H9 (cell line): ENCODE data around the gene TNFSF8. TPM values are rescaled to one million over a fixed set of nuclear protein-coding genes. Genes with fewer than 3 reads are reported as not detected.

Source experiments
- DNase-seq: peaks from one replicate; pipeline ENCODE4 v3.0.0-alpha.2; 2017
- H2AFZ ChIP-seq: one replicate; pipeline ENCODE4 v1.6.1; 2013; ENCODE audit warnings: mild to moderate bottlenecking, low read length, control low read depth, moderate library complexity
- H2AK5ac ChIP-seq: 2 replicates; pipeline ENCODE4 v1.6.1; 2013; ENCODE audit warnings: low read length, control low read depth, mixed read lengths; ENCODE audit not compliant: insufficient read length
- H2BK120ac ChIP-seq: one replicate; pipeline ENCODE4 v1.6.1; 2013; ENCODE audit warnings: low read depth, mild to moderate bottlenecking, low read length, control low read depth, inconsistent platforms; ENCODE audit not compliant: poor library complexity, severe bottlenecking
- H2BK12ac ChIP-seq: 2 replicates; pipeline ENCODE4 v1.6.1; 2013; ENCODE audit warnings: low read length, control low read depth, mixed read lengths, low read depth; ENCODE audit not compliant: insufficient read length
- H2BK15ac ChIP-seq: 2 replicates; pipeline ENCODE4 v1.6.1; 2013; ENCODE audit warnings: low read depth, low read length, control low read depth
- H2BK20ac ChIP-seq: one replicate; pipeline ENCODE4 v1.6.1; 2013; ENCODE audit warnings: low read depth, mild to moderate bottlenecking, low read length, control low read depth, inconsistent platforms; ENCODE audit not compliant: poor library complexity, severe bottlenecking
- H2BK5ac ChIP-seq: 2 replicates; pipeline ENCODE4 v1.6.1; 2013; ENCODE audit warnings: low read length, control low read depth, mixed read lengths; ENCODE audit not compliant: insufficient read length
- H3K14ac ChIP-seq: 2 replicates; pipeline ENCODE4 v1.6.1; 2013; ENCODE audit warnings: low read length, control low read depth; ENCODE audit not compliant: insufficient read depth
- H3K18ac ChIP-seq: 2 replicates; pipeline ENCODE4 v1.6.1; 2013; ENCODE audit warnings: low read depth, mild to moderate bottlenecking, mixed read lengths, low read length, control low read depth; ENCODE audit not compliant: insufficient read length
- H3K23ac ChIP-seq: 2 replicates; pipeline ENCODE4 v1.6.1; 2013; ENCODE audit warnings: low read length, control low read depth, mixed read lengths, low read depth; ENCODE audit not compliant: insufficient read length
- H3K23me2 ChIP-seq: 2 replicates; pipeline ENCODE4 v1.6.1; 2013; ENCODE audit warnings: low read depth, mild to moderate bottlenecking, mixed read lengths, low read length, control low read depth; ENCODE audit not compliant: insufficient read length, poor library complexity, severe bottlenecking
- H3K27ac ChIP-seq: 2 replicates; pipeline ENCODE4 v1.5.1; 2013; ENCODE audit warnings: low read length, control low read depth, mixed read lengths, low read depth; ENCODE audit not compliant: insufficient read length
- H3K27me3 ChIP-seq: 2 replicates; pipeline ENCODE4 v1.6.1; 2013; ENCODE audit warnings: low read length, control low read depth, inconsistent platforms; ENCODE audit not compliant: insufficient read depth
- H3K4ac ChIP-seq: 2 replicates; pipeline ENCODE4 v1.6.1; 2013; ENCODE audit warnings: low read depth, mild to moderate bottlenecking, control low read depth, inconsistent platforms, low read length, moderate library complexity
- H3K4me1 ChIP-seq: 2 replicates; pipeline ENCODE4 v1.6.1; 2013; ENCODE audit warnings: low read length, control low read depth, inconsistent platforms; ENCODE audit not compliant: insufficient read depth
- H3K4me2 ChIP-seq: 2 replicates; pipeline ENCODE4 v1.6.1; 2013; ENCODE audit warnings: low read length, control low read depth, mixed read lengths; ENCODE audit not compliant: insufficient read length, insufficient read depth
- H3K56ac ChIP-seq: 2 replicates; pipeline ENCODE4 v1.6.1; 2013; ENCODE audit warnings: low read depth, mild to moderate bottlenecking, mixed read lengths, low read length, control low read depth; ENCODE audit not compliant: insufficient read length
- H3K79me1 ChIP-seq: 2 replicates; pipeline ENCODE4 v1.6.1; 2013; ENCODE audit warnings: low read depth, mild to moderate bottlenecking, moderate library complexity, low read length, control low read depth, inconsistent platforms; ENCODE audit not compliant: insufficient read depth, poor library complexity, severe bottlenecking
- H3K79me2 ChIP-seq: 2 replicates; pipeline ENCODE4 v1.6.1; 2013; ENCODE audit warnings: low read length, control low read depth, inconsistent platforms; ENCODE audit not compliant: insufficient read depth
- H3K9ac ChIP-seq: 2 replicates; pipeline ENCODE4 v1.6.1; 2013; ENCODE audit warnings: low read length, control low read depth, mixed read lengths; ENCODE audit not compliant: insufficient read length; ENCODE audit errors: extremely low read depth
- H3K9me3 ChIP-seq: one replicate; pipeline ENCODE4 v1.6.1; 2013; ENCODE audit warnings: low read depth, low read length, inconsistent platforms; ENCODE audit not compliant: control insufficient read depth
- H3T11ph ChIP-seq: one replicate; pipeline ENCODE4 v1.6.1; 2013; ENCODE audit warnings: mild to moderate bottlenecking, low read length, control low read depth, inconsistent platforms
- H4K20me1 ChIP-seq: one replicate; pipeline ENCODE4 v1.6.1; 2013; ENCODE audit not compliant: control insufficient read depth, insufficient read length, insufficient read depth
- H4K5ac ChIP-seq: 2 replicates; pipeline ENCODE4 v1.6.1; 2013; ENCODE audit warnings: low read depth, mild to moderate bottlenecking, mixed read lengths, low read length, control low read depth; ENCODE audit not compliant: insufficient read length
- H4K8ac ChIP-seq: replicated peaks from 2 replicates; pipeline ENCODE4 v1.6.1; 2013; ENCODE audit warnings: low read length, control low read depth, mixed read lengths, low read depth; ENCODE audit not compliant: insufficient read length
- H4K91ac ChIP-seq: 2 replicates; pipeline ENCODE4 v1.6.1; 2013; ENCODE audit warnings: low read depth, mild to moderate bottlenecking, moderate library complexity, mixed read lengths, low read length, control low read depth; ENCODE audit not compliant: insufficient read length
- H3K27ac Mint-ChIP-seq, 3 experiments: 2 replicates in 2 of 3; 3 replicates in 1 of 3; pipeline ENCODE4 v1.8.0; 2020 to 2021; ENCODE audit warnings: mixed read lengths in 3 of 3, mild to moderate bottlenecking in 1 of 3, moderate library complexity in 1 of 3
- H3K27me3 Mint-ChIP-seq: 2 replicates; pipeline ENCODE4 v1.8.0; 2021; ENCODE audit warnings: low read depth, mild to moderate bottlenecking, moderate library complexity, mixed read lengths
- H3K36me3 Mint-ChIP-seq, 3 experiments: 2 replicates in 2 of 3; 3 replicates in 1 of 3; pipeline ENCODE4 v1.8.0; 2020 to 2021; ENCODE audit warnings: low read depth in 3 of 3, mixed read lengths in 3 of 3; ENCODE audit not compliant: insufficient read depth in 1 of 3
- H3K4me1 Mint-ChIP-seq, 2 experiments: 2 replicates each; pipeline ENCODE4 v1.8.0; 2020; ENCODE audit warnings: mixed read lengths in 2 of 2
- H3K4me3 Mint-ChIP-seq, 2 experiments: 2 replicates in 1 of 2; 3 replicates in 1 of 2; pipeline ENCODE4 v1.8.0; 2020 to 2021; ENCODE audit warnings: mild to moderate bottlenecking in 2 of 2, mixed read lengths in 2 of 2, moderate library complexity in 1 of 2
- H3K9me3 Mint-ChIP-seq, 2 experiments: 2 replicates in 1 of 2; 3 replicates in 1 of 2; pipeline ENCODE4 v1.8.0; 2020; ENCODE audit warnings: mild to moderate bottlenecking in 2 of 2, mixed read lengths in 2 of 2, moderate library complexity in 1 of 2
- WGBS: extraction: QIAGEN DNeasy Blood & Tissue Kit; methylation state at CpG from one replicate; pipeline ENCODE4 v1.1.7; 2013; ENCODE audit warnings: missing lambda C conversion rate, low lambda C conversion rate, mixed read lengths; ENCODE audit not compliant: insufficient read length; ENCODE audit errors: extremely low coverage; 5-methylcytosine and 5-hydroxymethylcytosine counted together
- total RNA-seq: library from RNA; stranded (reverse); gene quantifications from 2 replicates; pipeline ENCODE4 v1.2.1, GENCODE V29; 2021
- TF ChIP-seq, protein P1 (sequence below): fragments of 200-600 bp; sonication (generic); conservative IDR thresholded peaks from 3 replicates; pipeline ENCODE4 v1.8.0; 2021; ENCODE audit warnings: antibody characterized with exemption, mild to moderate bottlenecking

The TNFSF8 gene
- total RNA-seq, 1 experiment from 2014 or later: not detected

DNA sequence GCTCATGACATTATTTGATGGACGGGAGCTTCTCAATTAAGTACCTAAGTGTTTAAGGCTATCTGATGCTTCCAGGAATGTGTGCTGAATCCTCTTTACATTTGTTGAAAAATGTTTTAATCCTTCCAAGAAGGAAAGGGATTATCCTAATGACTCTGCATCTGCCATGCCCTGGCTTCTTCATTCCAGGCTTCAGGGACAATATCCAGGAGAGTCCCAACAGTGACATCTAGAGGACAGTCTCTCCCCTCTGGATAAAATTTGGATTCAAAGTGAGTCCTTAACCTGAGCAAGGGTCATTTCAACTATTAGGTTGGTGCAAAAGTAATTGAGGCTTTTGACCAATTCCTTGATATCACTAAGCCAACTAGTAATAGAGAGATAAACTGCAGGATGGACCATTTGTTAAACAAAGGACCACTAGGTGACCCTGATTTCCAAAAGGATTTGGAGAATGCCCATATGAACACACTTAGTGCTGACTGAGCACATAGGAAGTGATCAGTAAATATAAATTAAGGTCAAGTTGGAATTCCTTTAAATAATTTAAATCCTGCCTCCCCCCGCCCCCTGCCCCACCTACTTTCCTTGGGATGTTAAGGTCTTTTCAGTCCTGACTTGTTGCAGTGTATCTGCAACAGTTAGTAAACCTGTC is 19.1 kb downstream of the TNFSF8 start:
- TF ChIP-seq, protein P1, sequence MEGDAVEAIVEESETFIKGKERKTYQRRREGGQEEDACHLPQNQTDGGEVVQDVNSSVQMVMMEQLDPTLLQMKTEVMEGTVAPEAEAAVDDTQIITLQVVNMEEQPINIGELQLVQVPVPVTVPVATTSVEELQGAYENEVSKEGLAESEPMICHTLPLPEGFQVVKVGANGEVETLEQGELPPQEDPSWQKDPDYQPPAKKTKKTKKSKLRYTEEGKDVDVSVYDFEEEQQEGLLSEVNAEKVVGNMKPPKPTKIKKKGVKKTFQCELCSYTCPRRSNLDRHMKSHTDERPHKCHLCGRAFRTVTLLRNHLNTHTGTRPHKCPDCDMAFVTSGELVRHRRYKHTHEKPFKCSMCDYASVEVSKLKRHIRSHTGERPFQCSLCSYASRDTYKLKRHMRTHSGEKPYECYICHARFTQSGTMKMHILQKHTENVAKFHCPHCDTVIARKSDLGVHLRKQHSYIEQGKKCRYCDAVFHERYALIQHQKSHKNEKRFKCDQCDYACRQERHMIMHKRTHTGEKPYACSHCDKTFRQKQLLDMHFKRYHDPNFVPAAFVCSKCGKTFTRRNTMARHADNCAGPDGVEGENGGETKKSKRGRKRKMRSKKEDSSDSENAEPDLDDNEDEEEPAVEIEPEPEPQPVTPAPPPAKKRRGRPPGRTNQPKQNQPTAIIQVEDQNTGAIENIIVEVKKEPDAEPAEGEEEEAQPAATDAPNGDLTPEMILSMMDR: peak; percentile 85
- Mint-ChIP-seq H3K4me1 (peaks cover 15 to 26% of the 10 kb centered on the region in 2 experiments), H3K4me3 (no peak overlapping the region), H3K27ac (no peak overlapping the region), H3K27me3 (peaks cover 76% of the 10 kb centered on the region), H3K36me3 (no peaks in the 10 kb centered on the region), H3K9me3 (no peaks in the 10 kb centered on the region)
- H3T11ph ChIP-seq: no peak overlapping the region
- no peak overlapping the region for H2BK20ac ChIP-seq
- no peak overlapping the region for H3K56ac ChIP-seq
- no peaks in the 10 kb centered on the region for H3K79me2 ChIP-seq
- H3K9me3 ChIP-seq: no peaks in the 10 kb centered on the region
- H3K4me2 ChIP-seq: no peak overlapping the region
- no peaks in the 10 kb centered on the region for H3K4me1 ChIP-seq
- H3K23me2 ChIP-seq: no peaks in the 10 kb centered on the region
- no peak overlapping the region for H3K18ac ChIP-seq
- no peak overlapping the region for H2AK5ac ChIP-seq
- H3K4ac ChIP-seq: no peak overlapping the region
- no peaks in the 10 kb centered on the region for H3K79me1 ChIP-seq
- H3K14ac ChIP-seq: no peak overlapping the region
- H4K91ac ChIP-seq: no peak overlapping the region
- H4K5ac ChIP-seq: no peak overlapping the region
- H3K27me3 ChIP-seq: peaks cover 10% of the 10 kb centered on the region; the same call in 1 of the 2 replicates
- H2BK12ac ChIP-seq: no peak overlapping the region
- WGBS: no CpG with 5 or more reads among the region's 2 CpGs
- H4K8ac ChIP-seq: no peak overlapping the region
- no peak overlapping the region for H2AFZ ChIP-seq
- H2BK5ac ChIP-seq: no peak overlapping the region
- no peak overlapping the region for H2BK15ac ChIP-seq
- H4K20me1 ChIP-seq: no peaks in the 10 kb centered on the region
- no peak overlapping the region for H3K23ac ChIP-seq
- H2BK120ac ChIP-seq: no peak overlapping the region
- H3K27ac ChIP-seq: no peak overlapping the region
- no peak overlapping the region for H3K9ac ChIP-seq
- DNase-seq: no peak
